ENCODE results near the gene ZNF488. TPM values are rescaled to one million over a fixed set of nuclear protein-coding genes. Genes with fewer than 3 reads are reported as not detected.
"Not testable (repeated sequence)": the region's sequence is repeated elsewhere in the genome, so short reads cannot be mapped to it uniquely, and the experiment has no call there.

ZNF488 gene, protein sequence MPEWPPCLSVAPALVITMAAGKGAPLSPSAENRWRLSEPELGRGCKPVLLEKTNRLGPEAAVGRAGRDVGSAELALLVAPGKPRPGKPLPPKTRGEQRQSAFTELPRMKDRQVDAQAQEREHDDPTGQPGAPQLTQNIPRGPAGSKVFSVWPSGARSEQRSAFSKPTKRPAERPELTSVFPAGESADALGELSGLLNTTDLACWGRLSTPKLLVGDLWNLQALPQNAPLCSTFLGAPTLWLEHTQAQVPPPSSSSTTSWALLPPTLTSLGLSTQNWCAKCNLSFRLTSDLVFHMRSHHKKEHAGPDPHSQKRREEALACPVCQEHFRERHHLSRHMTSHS
- total RNA-seq (2014; rRNA removed; shearing (Covaris generic)) = 0.10 and 0.11 TPM in 2 replicates
- 1.4 and 1.6 TPM in 2 replicates for polyA plus RNA-seq (2015; cell fraction: cytosol; rRNA removed)
- polyA plus RNA-seq (2015; cell fraction: nucleus; rRNA removed) = 0.97 and 1.4 TPM in 2 replicates

DNA sequence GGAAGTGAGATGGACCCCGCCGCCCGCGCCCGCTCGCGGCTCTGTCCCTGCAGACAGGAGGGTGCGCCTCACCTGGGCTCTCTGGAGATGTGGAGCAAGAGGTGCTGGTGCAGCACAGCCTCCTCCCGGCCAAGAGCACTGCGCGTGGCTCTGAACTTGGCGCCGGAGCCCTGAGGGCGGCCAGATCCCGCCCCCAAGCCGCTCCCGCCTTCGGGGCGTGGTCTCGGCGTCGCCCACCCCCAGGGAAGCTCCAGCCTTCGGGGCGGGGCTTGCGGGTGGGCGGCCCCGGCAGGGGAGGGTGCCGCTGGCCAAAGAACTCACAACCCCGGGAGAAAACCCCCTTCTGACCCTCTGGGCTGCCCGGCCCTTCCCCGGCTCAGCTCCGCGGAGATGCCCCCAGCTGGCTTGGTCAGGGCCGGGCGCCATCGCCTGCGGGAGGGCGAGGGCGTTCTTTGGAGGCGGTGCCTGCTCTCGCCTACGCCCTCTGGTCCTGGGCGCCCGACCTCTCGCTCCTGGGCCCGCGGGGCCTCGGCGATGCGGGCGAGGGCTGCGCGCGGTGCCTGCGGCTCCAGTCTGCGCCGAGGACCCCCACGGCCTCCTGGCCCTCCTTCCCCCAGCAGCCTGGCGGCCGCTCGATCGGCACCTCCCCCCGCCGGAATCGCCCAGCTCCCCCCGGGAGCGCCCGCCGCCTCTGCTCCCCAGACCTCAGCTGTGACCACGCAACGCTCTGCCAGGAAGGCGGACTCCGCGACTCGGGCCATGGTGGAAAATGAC lies at the start of gene ZNF488:
Gene ZNF488 (minus strand): TSS at position 146 of the 774 bp plus-strand sequence. CDS start 15,464 bp downstream, outside the sequence.
- DNase-seq (ENCODE audit: low read depth) = peak; percentile 79

DNA sequence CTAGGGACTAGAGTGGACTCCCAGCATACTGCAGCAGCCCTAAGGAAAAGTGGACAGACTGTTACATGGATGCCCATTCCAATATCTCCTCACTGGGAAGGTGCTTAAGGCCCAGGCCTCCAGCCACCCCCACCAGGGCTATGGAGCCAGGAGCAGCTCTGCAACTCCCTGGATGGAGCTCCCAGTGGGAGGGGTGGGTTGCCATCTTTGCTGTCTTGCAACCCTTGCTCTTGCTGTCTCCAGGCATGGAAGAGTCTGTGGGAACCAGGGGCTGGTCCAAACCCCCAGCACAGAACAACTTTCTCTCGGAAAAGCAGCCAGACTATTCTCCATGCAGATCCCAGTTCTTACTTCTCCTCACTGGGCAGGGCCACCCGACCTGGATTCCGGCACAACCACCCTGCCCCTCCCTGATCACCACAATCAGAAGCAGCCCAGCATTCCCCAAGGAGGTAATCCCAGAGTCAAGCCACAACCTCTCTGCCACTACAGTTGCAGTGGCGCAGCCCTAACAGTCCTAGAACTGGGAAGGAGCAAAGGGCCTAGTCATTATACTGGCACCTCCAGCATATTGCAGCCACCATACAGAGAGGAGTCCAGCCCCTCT lies 41.8 kb upstream of the ZNF488 start:
- DNase-seq (ENCODE audit: low read depth) = no peak

DNA sequence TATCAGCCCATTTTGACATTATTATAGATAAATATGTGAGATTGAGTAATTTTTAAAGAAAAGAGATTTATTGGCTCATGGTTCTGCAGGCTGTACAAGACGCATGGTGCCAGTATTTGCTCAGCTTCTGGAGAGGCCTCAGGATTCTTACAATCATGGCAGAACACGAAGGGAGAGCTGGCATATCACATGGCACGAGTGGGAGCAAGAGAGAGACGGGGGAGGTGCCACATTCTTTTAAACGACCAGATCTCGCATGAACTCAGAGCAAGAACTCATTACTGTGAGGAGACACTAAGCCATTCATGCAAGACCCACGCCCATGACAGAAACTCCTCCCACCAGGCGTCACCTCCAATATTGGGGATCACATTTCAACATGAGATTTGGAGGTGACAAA lies 40.1 kb upstream of the ZNF488 start:
- DNase-seq (ENCODE audit: low read depth) = no peak

DNA sequence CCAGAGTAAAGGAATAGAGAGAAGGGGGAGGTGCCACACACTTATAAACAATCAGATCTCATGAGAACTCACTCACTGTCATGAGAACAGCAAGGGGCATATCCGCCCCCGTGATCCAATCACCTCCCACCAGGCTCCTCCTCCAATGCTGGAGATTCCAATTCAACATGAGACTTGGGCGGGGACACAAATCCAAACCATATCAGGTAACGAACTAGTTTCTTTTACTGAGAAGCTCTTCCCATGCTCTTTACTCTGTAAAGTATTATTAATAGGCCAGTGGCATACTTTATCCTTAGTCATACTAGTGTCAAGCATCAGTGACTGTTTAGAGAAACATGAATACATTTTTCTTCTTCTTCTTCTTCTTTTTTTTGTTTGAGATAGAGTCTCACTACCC lies 39.4 kb upstream of the ZNF488 start:
- no peak for DNase-seq (ENCODE audit: low read depth)

DNA sequence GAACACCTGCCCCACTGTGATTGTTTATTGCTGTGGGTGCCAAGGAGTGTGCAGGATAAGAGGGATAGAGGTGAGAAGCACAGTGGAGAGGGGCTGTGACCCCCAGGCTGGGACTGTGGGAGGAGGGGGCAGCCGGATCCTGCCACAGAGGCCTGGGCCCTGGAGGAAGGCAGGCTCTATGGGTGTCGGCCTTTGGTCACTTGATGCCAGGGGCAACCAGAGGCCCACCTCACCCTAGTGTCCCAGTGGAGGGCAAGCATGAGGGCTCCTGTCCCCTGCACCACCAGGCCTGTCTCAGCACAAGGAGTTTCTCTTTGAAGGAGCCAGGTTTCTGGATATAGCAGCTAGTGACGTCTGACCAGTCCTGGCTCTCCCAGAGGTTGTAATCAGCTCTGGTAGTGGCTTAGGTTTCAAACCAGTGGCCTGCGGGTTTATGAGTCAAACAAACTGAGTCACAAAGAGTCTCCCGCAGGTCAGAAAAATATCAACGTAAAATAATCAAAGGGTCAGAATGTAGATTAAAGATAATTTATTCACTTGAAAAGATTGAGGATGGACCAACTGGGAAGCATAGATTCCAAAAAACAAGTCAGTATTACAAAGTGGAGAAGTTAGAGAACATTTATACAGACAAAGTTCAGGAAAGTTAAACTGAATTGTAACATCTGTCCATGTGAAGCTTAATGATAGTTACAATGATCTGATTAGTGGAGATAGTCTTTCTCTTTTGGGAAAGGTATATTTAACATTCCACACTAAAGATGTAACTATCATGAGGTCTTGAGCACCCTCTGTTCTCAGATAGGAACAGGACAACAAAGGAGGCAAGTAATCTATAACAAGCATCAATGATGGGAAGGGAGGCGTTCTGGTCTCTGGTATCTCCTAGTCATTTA lies 37.2 kb upstream of the ZNF488 start:
- DNase-seq (ENCODE audit: low read depth) = peak; percentile 83

DNA sequence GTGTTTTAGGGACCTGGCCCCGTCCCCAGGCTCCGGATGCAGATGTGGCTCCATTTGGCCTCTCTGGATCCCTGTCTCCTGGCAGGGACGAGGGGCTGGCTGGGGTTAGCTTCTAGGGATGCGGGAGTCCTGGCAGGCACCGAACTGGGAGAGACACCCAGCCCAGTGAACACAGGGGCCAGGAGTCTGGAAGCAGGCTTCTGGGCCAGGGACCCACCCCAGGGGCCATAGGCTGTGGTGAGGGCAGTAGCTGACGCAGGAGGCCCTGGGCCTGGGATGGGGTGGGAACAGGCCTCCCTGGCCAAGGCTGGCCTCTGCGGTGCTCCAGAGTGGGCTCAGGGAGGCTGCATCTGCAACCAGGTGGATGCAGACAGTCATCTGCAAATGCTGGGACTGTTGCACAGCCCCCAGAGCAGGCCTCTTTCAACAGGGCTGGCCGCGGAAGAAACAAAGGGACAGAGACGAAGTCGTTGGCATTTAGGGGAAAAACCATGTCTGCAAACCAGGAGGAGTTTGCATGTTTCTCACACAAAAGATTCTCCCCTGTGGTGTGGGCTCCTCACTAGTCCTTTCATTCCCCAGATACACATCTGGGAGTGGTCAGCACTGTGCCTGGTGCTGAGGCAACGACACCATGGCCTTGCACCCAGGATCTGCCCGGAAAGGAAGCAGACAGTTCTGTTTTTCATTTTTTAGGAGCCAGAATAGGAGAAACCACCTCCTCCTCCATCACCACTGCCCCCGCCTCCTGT lies 36.4 kb upstream of the ZNF488 start:
- no peak for DNase-seq (ENCODE audit: low read depth)

DNA sequence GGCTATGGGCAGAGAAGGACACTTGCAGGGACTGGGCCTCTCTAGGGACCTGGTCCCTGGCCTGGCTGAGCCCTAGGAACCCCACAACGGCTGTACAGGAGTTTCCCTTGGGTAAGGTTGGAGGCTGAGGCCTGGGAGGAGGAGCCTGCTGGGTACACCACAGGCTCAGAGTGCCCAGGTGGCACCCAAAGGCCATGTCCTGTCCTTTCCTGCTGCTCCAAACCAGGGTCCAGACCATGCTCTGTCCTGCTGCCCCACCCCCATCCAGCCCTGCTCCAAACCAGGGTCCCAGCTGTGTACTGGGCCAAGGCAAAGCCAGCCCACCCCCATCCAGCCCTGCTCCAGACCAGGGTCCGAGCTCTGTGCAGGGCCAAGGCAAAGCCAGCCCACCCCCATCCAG lies 35.3 kb upstream of the ZNF488 start:
- no peak for DNase-seq (ENCODE audit: low read depth)

DNA sequence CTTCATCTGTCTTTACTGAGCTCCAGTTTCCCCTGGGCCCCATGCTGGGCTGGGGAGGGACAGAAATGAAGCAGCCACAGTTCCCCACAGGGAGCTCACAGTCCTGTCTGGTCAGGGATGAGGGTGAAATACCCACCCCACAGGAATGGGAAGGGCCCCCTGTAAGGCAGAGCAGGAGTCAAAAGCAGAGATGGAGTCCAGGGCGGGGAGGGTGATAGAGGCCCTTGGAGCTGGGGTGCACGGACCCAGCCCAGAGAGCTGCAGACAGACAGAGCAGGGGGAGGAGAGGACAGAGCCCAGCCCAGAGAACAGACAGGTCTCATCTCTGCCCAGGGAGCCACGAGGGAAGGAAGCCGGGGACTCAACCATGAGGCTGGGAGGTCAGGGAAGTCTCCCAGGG lies 34.9 kb upstream of the ZNF488 start:
- DNase-seq (ENCODE audit: low read depth) = no peak

DNA sequence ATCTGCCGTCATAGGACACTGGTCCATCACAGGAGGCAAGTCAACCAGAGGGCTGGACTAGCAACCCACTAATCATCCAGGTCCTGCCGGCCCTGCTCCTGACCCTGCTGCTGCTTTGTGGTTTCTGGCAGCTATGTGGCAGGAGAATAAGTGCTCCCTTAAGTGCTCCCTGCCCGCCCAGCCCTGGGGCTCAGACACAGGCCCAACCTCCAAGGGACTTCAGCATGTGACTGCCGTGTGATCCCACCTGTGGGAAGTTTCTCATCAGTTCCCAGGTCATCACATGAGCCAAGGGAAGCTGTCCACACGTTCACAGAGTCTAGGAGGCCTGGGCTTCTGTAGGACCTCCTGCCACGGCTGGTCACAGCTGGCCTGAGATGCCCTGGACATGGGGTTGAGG lies 34.2 kb upstream of the ZNF488 start:
- DNase-seq (ENCODE audit: low read depth) = no peak

DNA sequence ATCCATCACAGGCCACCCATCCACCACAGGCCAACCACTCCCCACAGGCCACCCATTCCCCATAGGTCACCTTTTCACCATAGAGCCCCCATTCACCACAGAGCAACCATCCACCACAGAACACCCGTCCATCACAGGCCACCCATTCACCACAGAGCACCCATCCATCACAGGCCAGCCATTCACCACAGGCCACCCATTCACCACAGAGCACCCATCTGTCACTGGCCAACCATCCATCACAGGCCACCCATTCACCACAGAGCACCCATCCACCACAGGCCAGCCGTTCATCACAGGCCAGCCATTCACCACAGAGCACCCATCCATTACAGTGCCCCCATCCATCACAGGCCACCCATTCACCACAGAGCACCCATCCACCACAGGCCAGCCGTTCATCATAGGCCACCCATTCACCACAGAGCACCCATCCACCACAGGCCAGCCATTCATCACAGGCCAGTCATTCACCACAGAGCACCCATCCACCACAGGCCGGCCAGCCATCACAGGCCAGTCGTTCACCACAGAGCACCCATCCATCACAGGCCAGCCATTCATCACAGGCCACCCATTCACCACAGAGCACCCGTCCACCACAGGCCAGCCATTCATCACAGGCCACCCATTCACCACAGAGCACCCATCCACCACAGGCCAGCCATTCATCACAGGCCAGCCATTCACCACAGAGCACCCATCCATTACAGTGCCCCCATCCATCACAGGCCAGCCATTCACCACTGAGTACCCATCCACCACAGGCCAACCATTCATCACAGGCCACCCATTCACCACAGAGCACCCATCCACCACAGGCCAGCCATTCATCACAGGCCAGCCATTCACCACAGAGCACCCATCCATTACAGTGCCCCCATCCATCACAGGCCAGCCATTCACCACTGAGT lies 32.5 kb upstream of the ZNF488 start:
- not testable (repeated sequence) for DNase-seq (ENCODE audit: low read depth)

DNA sequence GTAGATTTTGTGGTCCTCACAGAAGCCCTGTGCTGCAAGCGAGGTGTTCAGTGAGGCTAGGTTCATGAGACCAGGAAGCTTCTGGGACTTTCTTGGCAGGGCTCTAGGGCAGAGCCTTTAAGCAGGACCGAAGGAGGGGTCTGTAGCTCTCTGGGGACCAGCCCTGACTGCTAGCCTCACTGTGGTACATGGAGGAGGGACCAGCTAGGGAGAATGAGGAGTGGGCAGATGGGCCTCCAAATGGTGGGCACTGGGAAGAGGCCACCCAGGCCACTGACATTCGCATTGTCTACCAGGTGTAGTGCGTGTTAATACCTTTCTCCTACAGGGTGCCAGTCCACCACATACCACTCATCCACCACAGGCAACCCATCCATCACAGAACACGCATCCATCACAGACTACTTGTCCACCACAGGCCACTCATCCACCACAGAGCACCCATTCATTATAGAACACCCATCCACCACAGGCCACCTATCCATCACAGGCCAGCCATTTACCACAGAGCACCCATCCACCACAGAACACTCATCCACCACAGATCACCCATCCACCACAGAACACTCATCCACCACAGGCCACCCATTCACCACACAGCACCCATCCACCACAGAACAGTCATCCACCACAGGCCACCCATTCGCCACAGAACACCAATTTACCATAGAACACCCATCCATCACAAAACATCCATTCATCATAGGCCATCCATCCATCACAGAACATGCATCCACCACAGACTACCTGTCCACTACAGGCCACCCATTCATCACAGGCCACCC lies 31.6 kb upstream of the ZNF488 start:
- no peak for DNase-seq (ENCODE audit: low read depth)

DNA sequence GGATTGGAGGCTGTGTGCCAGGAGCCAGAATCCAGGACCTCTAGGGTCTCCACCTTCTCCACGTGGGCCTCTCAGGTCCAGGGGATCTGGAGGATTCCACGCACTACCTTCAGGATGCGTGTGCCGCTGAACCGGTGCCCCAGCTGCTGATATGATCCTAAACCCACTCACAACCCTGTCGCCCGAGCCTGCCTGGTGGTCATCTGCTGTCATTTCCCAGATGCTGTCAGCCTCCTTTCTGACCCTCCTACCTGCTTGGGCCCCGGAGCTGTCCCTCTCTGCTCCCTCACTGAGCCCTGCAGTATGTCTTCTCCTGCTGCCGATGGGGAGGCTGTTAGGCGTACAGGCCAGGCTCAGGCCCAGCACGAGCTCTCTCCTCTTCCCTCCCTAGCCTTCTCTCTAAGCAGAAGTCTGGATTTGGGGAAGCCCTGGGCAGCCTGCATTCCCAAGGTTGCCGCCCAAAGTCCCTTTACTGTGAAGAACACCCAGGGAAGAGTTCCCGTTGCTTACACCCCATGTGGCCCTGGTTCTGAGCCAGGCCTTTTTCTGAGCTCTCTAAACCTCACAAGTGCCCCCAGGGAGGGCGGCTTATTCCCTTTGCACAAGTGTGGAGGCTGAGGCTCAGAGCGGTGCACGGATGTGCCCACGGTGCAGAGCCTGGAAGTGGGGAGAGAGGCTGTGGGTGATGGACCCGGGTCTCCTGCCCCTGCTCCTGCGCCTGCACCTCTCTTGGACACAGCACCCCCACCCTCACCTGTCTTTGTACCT lies 30.8 kb upstream of the ZNF488 start:
- DNase-seq (ENCODE audit: low read depth) = no peak

DNA sequence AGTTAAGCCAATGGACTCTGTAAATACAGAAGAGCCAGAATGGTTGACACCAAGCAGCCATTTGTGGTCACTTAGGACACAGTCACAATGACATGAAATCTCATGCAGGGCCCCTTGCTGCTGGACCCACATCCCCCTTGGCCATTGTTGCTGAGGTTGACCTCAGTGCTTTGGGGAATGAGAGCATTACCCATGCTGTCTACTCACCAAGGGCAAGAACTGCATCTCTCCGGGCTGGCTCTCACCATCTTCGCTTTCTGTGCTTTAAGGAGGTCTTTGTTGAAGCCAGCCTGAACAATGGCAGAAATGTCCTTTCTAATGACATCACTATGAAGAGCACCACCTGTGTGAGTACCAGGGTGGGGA lies 30.1 kb upstream of the ZNF488 start:
- no peak for DNase-seq (ENCODE audit: low read depth)

DNA sequence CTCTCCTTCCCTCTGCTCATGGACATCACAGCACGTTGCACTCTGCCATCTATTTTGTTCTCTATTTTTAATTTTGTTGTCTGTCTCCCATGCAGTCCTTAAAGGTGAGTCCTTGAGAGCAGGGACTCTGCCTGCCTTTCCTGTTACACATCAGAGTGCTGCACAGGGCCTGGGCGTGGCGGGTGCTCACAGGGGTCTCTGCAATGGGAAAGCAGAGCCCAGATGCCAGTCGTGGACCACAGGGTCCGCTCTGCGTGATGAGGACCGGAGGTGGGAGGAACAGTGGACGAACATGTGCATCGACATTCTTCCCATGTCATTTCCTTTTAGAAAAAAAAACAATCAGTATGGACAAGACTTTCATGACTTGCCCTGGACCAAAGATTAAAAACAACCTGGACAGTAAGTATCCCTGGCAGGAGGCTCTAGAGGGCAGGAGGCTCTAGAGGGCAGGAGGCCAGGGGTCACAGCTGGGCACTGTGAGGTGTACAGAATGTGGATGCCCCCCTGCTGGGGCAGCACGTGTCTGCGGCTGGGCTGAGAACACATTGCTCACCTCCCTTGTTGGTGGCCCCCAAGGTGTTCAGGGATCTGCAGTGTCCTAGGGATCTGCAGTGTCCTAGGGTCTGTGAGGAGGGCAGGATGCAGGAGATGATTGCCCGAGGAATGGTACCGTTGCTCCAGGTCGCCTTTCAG lies 29.6 kb upstream of the ZNF488 start:
- DNase-seq (ENCODE audit: low read depth) = no peak

DNA sequence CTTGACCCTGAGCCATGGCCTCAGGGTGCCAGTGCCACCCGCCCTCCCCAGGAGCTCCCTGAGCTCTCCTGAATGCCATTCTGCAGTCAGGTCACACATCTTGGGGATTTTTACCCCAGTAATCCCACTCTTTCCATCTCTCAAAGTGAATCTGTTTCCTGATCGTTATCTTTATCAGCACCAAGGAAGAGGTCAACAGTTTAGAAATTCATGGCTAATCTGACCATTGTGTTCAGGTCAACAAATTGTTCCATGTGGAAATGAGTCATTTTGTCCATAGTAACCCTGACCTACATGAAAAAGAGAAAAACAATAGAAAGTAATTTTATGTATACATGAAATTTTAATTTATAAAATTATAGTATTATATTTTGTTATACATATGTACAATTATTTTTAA lies 28.8 kb upstream of the ZNF488 start:
- no peak for DNase-seq (ENCODE audit: low read depth)

DNA sequence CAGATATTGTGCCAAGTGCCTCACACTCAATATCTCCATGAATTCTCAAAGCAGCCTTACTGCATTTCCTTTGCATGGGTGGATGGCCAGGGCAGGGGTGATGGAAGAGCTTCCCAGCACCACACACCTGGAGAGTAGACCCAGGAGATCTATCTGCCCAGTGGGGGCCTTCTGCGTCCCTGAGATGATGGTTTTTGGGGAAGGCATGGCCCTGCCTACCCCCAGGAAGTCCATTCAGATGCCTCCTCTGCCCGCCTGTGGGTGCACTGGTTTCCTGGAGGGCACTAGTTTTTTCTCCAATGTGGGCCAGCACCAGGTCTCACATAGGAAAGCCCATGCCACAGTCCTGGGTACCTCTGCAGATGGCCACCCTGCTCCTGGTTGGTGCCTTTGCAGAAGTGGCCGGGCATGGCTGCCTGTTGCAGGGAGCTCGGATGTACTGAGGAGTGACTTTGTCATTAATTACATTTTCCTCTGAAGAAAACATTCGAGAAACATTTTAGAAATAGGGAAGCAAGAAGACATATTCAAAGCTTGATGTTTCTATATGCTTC lies 28.2 kb upstream of the ZNF488 start:
- DNase-seq (ENCODE audit: low read depth) = no peak

DNA sequence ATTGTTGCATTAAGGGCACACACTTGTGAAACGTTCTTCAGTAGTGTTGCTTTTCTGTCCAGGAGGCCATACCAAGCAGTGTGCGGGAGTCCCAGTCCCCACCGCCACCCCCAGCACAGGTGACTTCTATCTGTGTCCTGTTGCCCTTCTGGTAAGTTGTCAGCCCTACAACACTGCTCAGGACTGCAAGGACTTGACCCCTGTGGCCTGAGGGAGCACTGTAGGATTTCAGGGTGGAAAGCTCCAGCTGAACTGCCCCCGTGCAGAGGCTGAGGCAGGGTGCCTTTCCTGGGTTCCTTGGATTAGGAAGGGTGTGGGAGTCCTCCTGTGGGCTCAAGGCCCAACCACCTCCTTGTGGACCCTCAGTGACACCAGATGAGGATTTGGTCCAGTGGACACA lies 26.8 kb upstream of the ZNF488 start:
- no peak for DNase-seq (ENCODE audit: low read depth)

Data from HT1080 (cell line).